HCT116 (cell line): ENCODE results near the gene GJD2. TPM values are rescaled to one million over a fixed set of nuclear protein-coding genes. Genes with fewer than 3 reads are reported as not detected.

Experiments
- ATAC-seq: fragments of 200-7000 bp; cut with Tn5 transposase; 2 replicates; pipeline ENCODE4 v1.9.1; 2020; ENCODE audit warnings: mild to moderate bottlenecking, moderate library complexity
- BruUV-seq: library from RNA; stranded (reverse); fragments of 400-500 nt; replicated peaks from 2 replicates; lab custom pipeline; 2021; lab: Mats Ljungman, UMichigan
- CTCF ChIA-PET: fragments of 300-600 bp; sonication (Branson Sonifier 250); formaldehyde crosslinking; loops from one replicate; lab custom pipeline; 2021; ENCODE audit warnings: antibody characterized with exemption; lab: Charles Lee
- POLR2A ChIA-PET: fragments of 300-600, 350-600 bp; sonication (Branson Sonifier 250); formaldehyde crosslinking; loops from one replicate; lab custom pipeline; 2021; ENCODE audit warnings: antibody characterized with exemption; lab: Charles Lee
- RAD21 ChIA-PET, 2 experiments: fragments of 300-600 bp; sonication (Branson Sonifier 250); formaldehyde crosslinking; loops; one replicate each; lab custom pipeline; 2023; ENCODE audit warnings: low total read pairs in 2 of 2; ENCODE audit not compliant: uncharacterized antibody in 2 of 2, unreplicated experiment in 2 of 2, low non-redundant PET in 1 of 2; lab: Charles Lee
- DNase-seq: peaks from one replicate; pipeline ENCODE4 v3.0.0-alpha.2; 2010; ENCODE audit warnings: low read depth, low spot score
- H2AFZ ChIP-seq: fragments of 200-600 bp; shearing (Covaris generic), sonication (generic); 2 replicates; pipeline ENCODE4 v1.6.1; 2017; ENCODE audit warnings: low read depth, mixed run types, mixed read lengths, antibody characterized with exemption, low read length; ENCODE audit not compliant: poor library complexity, severe bottlenecking
- H3K27ac ChIP-seq: 2 replicates; pipeline ENCODE4 v1.5.1; 2012; ENCODE audit warnings: low read depth, low read length
- H3K27me3 ChIP-seq: fragments of 200-600 bp; sonication (generic); 2 replicates; pipeline ENCODE4 v1.6.1; 2016; ENCODE audit warnings: mixed run types, low read length, mixed read lengths; ENCODE audit not compliant: insufficient read depth
- H3K36me3 ChIP-seq, 2 experiments: fragments of 200-500 bp in 1 of 2; fragments of 200-600 bp in 1 of 2; sonication (Bioruptor generic) in 1 of 2; sonication (generic) in 1 of 2; 2 replicates each; pipeline versions ENCODE4 v1.5.1 to v1.6.1; 2014 to 2016; ENCODE audit warnings: low read length in 2 of 2, inconsistent platforms in 1 of 2, mixed read lengths in 1 of 2, mixed run types in 1 of 2; ENCODE audit not compliant: insufficient read depth in 2 of 2, control insufficient read depth in 1 of 2
- H3K4me1 ChIP-seq, 2 experiments: fragments of 200-600 bp in 1 of 2; sonication (generic) in 1 of 2; 2 replicates each; pipeline versions ENCODE4 v1.5.1 to v1.6.1; 2012 to 2017; ENCODE audit warnings: low read length in 2 of 2, inconsistent platforms in 1 of 2, mild to moderate bottlenecking in 1 of 2, mixed read lengths in 1 of 2, mixed run types in 1 of 2, moderate library complexity in 1 of 2; ENCODE audit not compliant: insufficient read depth in 2 of 2, control insufficient read depth in 1 of 2
- H3K4me2 ChIP-seq: fragments of 200-600 bp; sonication (generic); 2 replicates; pipeline ENCODE4 v1.6.1; 2017; ENCODE audit warnings: mixed run types, low read length, mixed read lengths
- H3K4me3 ChIP-seq, 2 experiments: fragments of 200-600 bp in 1 of 2; sonication (generic) in 1 of 2; replicated peaks in 1 of 2; 2 replicates each; pipeline ENCODE4 v1.5.1; 2011 to 2016; ENCODE audit warnings: low read length in 2 of 2, control low read depth in 1 of 2, low read depth in 1 of 2, mild to moderate bottlenecking in 1 of 2, mixed read lengths in 1 of 2, mixed run types in 1 of 2
- H3K79me2 ChIP-seq: fragments of 200-600 bp; sonication (generic); 2 replicates; pipeline ENCODE4 v1.6.1; 2017; ENCODE audit warnings: mild to moderate bottlenecking, mixed run types, low read length, moderate library complexity, mixed read lengths; ENCODE audit not compliant: insufficient read depth
- H3K9ac ChIP-seq: fragments of 200-600 bp; sonication (generic); 2 replicates; pipeline ENCODE4 v1.6.1; 2016; ENCODE audit warnings: low read length, mixed read lengths
- H3K9me2 ChIP-seq: fragments of 200-600 bp; sonication (generic), shearing (Covaris generic); 2 replicates; pipeline ENCODE4 v1.6.1; 2017; ENCODE audit warnings: mixed run types, mild to moderate bottlenecking, moderate library complexity; ENCODE audit not compliant: insufficient read depth
- H3K9me3 ChIP-seq, 2 experiments: fragments of 200-500 bp in 1 of 2; fragments of 200-600 bp in 1 of 2; sonication (Bioruptor generic) in 1 of 2; sonication (generic) in 1 of 2; 2 replicates each; pipeline ENCODE4 v1.6.1; 2014 to 2017; ENCODE audit warnings: low read length in 2 of 2, mixed read lengths in 2 of 2, inconsistent platforms in 1 of 2, low read depth in 1 of 2, mild to moderate bottlenecking in 1 of 2, mixed run types in 1 of 2, moderate library complexity in 1 of 2; ENCODE audit not compliant: control insufficient read depth in 1 of 2, insufficient read depth in 1 of 2
- H4K20me1 ChIP-seq: fragments of 200-600 bp; sonication (generic), shearing (Covaris generic); 2 replicates; pipeline ENCODE4 v1.6.1; 2017; ENCODE audit warnings: mixed run types, mild to moderate bottlenecking, moderate library complexity; ENCODE audit not compliant: insufficient read depth
- CBX3 ChIP-seq: IDR thresholded peaks from 2 replicates; pipeline ENCODE4 v1.6.1; 2012; ENCODE audit warnings: low read depth
- CEBPB ChIP-seq: IDR thresholded peaks from 2 replicates; pipeline ENCODE4 v1.6.1; 2012; ENCODE audit warnings: low read depth
- CTCF ChIP-seq, 3 experiments: fragments of 200-600 bp in 1 of 3; sonication (generic) in 1 of 3; IDR thresholded peaks in 2 of 3; conservative IDR thresholded peaks in 1 of 3; 2 replicates each; pipeline ENCODE4 v1.5.1; 2012 to 2017; ENCODE audit warnings: low read depth in 2 of 3, low read length in 2 of 3, antibody characterized with exemption in 1 of 3, borderline replicate concordance in 1 of 3, control low read depth in 1 of 3, mild to moderate bottlenecking in 1 of 3, mixed read lengths in 1 of 3, mixed run types in 1 of 3, moderate library complexity in 1 of 3; ENCODE audit not compliant: insufficient read depth in 1 of 3
- JUND ChIP-seq: IDR thresholded peaks from 2 replicates; pipeline ENCODE4 v1.6.1; 2012
- MAX ChIP-seq: IDR thresholded peaks from 2 replicates; pipeline ENCODE4 v1.6.1; 2012
- REST ChIP-seq: IDR thresholded peaks from 2 replicates; pipeline ENCODE4 v1.6.1; 2012; ENCODE audit warnings: low read depth
- SIN3A ChIP-seq: IDR thresholded peaks from 2 replicates; pipeline ENCODE4 v1.6.1; 2012; ENCODE audit warnings: low read depth
- SP1 ChIP-seq: IDR thresholded peaks from 2 replicates; pipeline ENCODE4 v1.6.1; 2012; ENCODE audit warnings: low read depth
- TCF7L2 ChIP-seq: IDR thresholded peaks from 2 replicates; pipeline ENCODE4 v1.7.0; 2011; ENCODE audit warnings: borderline replicate concordance, inconsistent platforms; ENCODE audit not compliant: insufficient read depth, insufficient read length; ENCODE audit errors: extremely low read depth
- YY1 ChIP-seq: IDR thresholded peaks from 2 replicates; pipeline ENCODE4 v1.6.1; 2011; ENCODE audit warnings: low read length, low read depth, moderate library complexity, mild to moderate bottlenecking; ENCODE audit not compliant: insufficient replicate concordance; ENCODE audit errors: extremely low read depth
- ZBTB33 ChIP-seq: IDR thresholded peaks from 2 replicates; pipeline ENCODE4 v1.6.1; 2011; ENCODE audit warnings: mild to moderate bottlenecking, low read length, moderate library complexity; ENCODE audit not compliant: insufficient replicate concordance; ENCODE audit errors: extremely low read depth
- ZFX ChIP-seq: fragments of 450-650 bp; IDR thresholded peaks from 2 replicates; pipeline ENCODE4 v1.6.1; 2017
- ZNF274 ChIP-seq: fragments of 200-500 bp; sonication (Bioruptor generic); IDR thresholded peaks from 2 replicates; pipeline ENCODE4 v1.6.1; 2014; ENCODE audit warnings: mild to moderate bottlenecking, low read depth, low read length, inconsistent platforms
- intact Hi-C: fragments of 100-400 bp; cut with micrococcal nuclease; formaldehyde crosslinking; loops from 2 replicates; pipeline ENCODE4 v1.10.0; 2022
- total RNA-seq: library from RNA; stranded (reverse); gene quantifications from one replicate; pipeline ENCODE4 v1.2.1, GENCODE V29; 2021; ENCODE audit not compliant: unreplicated experiment

Gene GJD2
- total RNA-seq, 1 experiment from 2014 or later, result not detected

- ChIA-PET CTCF (no interaction called here), POLR2A (no interaction called here), RAD21 (no interaction called here)
- BruUV-seq, result no TSS peak
- Histone ChIP-seq H3K4me3 (no peak overlapping the region), H3K4me2 (no peak overlapping the region), H3K4me1 (no peaks in the 10 kb centered on the region), H4K20me1 (no peaks in the 10 kb centered on the region), H2AFZ (no peak overlapping the region), H3K9me2 (no peaks in the 10 kb centered on the region), H3K27ac (no peak overlapping the region), H3K9me3 (no peaks in the 10 kb centered on the region), H3K27me3 (peaks cover 63% of the 10 kb centered on the region), H3K36me3 (no peaks in the 10 kb centered on the region), H3K9ac (no peak overlapping the region), H3K79me2 (no peaks in the 10 kb centered on the region)
- intact Hi-C loops, result loop anchor here (5.0 kb wide), 1 partner anchor 49 kb away; no protein-coding TSS in a partner anchor
- no peak for TF ChIP-seq TCF7L2
- no peak for TF ChIP-seq JUND
- TF ChIP-seq CEBPB, result no peak
- TF ChIP-seq YY1, result no peak
- TF ChIP-seq CBX3, result no peak
- DNase-seq (no peak), ATAC-seq (no peak)
These were observed 13.7 kb upstream of the GJD2 start for GRCh38 chr15:34768530-34768929.

- Histone ChIP-seq H3K27me3 (peaks cover 61% of the 10 kb centered on the region), H3K4me1 (no peaks in the 10 kb centered on the region), H4K20me1 (no peaks in the 10 kb centered on the region), H3K4me3 (no peak overlapping the region), H3K9ac (no peak overlapping the region), H3K79me2 (no peaks in the 10 kb centered on the region), H3K27ac (no peak overlapping the region), H3K4me2 (no peak overlapping the region), H3K36me3 (no peaks in the 10 kb centered on the region), H3K9me3 (no peaks in the 10 kb centered on the region), H3K9me2 (no peaks in the 10 kb centered on the region), H2AFZ (no peak overlapping the region)
- ChIA-PET CTCF (no interaction called here), RAD21 (no interaction called here), POLR2A (no interaction called here)
- intact Hi-C loops, result loop anchor here (5.0 kb wide), 1 partner anchor 52 kb away; no protein-coding TSS in a partner anchor
- TF ChIP-seq ZBTB33, result no peak
- no peak for TF ChIP-seq MAX
- no peak for TF ChIP-seq ZNF274
- no peak for TF ChIP-seq CTCF (IDR thresholded peaks at IDR 0.05 in 2 of 3, conservative IDR thresholded peaks at IDR 0.05 in 1 of 3; ENCODE audit: borderline replicate concordance in 1 of 3, insufficient read depth in 1 of 3, low read depth in 2 of 3, low read length in 2 of 3)
- TF ChIP-seq REST, result no peak
- TF ChIP-seq ZFX, result no peak
- no peak for TF ChIP-seq SIN3A
- no peak for TF ChIP-seq SP1
- DNase-seq, result no peak
- ATAC-seq, result no peak
- no TSS peak for BruUV-seq
These were observed 10.9 kb upstream of the GJD2 start for GRCh38 chr15:34765741-34766140.
